ENCODE results near the gene DOC2B. TPM values are rescaled to one million over a fixed set of nuclear protein-coding genes. Genes with fewer than 3 reads are reported as not detected.
A peak's percentile ranks its signal among the peaks of the same experiment; 100 is the strongest.
"Not testable (repeated sequence)": the region's sequence is repeated elsewhere in the genome, so short reads cannot be mapped to it uniquely, and the experiment has no call there.

DOC2B gene
- polyA plus RNA-seq, 1 donor from 2014 or later, result 4.8 TPM

DNA sequence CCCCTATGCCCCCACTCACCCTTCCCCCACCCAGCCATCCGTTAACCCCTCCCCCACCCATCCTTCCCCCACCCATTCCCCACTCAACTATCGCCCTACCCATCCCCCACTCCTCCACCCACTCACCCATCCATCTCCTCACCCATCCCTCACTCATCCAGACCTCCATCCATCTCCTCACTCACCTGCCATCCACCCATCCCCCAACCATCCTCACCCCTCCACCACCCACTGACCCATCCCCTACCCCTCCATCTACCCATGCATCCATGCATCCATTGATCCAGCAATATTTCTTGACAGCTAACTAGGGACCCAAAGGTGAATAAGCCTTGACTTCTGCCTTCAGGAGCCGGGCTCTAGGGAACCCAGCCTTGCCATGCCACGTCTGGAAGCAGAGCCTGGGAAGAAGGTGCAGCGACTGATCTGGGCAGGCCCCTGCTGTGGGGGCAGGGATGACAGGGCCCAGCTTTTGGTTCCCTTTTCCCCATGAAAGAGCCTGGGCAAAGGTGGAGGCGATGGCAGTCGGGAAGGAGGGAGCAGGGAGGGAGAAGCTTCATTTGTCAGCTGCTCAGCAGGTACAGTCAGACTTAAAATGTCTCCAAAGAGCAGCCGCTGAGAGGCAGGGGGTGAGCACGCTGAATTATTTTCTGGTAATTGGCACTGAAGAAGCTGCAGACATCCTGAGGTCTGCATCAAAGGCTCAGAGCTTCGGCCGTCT is 23.1 kb upstream of the DOC2B start:
- H3K4me2 ChIP-seq (ENCODE audit: low read length), result no peak overlapping the region
- no peaks in the 10 kb centered on the region for H3K27me3 ChIP-seq (ENCODE audit: insufficient read depth, low read depth, low read length)
- no peak for TF ChIP-seq MXI1 (conservative IDR thresholded peaks at IDR 0.05; ENCODE audit: poor library complexity, severe bottlenecking)
- TF ChIP-seq EP300 (conservative IDR thresholded peaks at IDR 0.05; ENCODE audit: poor library complexity, severe bottlenecking), result no peak
- no peak for TF ChIP-seq TAF1 (IDR thresholded peaks at IDR 0.05; ENCODE audit: low read depth)
- TF ChIP-seq EZH2 (IDR thresholded peaks at IDR 0.05; ENCODE audit: borderline replicate concordance, insufficient read depth, low read length, poor library complexity, severe bottlenecking), result no peak
- TF ChIP-seq, protein P1, sequence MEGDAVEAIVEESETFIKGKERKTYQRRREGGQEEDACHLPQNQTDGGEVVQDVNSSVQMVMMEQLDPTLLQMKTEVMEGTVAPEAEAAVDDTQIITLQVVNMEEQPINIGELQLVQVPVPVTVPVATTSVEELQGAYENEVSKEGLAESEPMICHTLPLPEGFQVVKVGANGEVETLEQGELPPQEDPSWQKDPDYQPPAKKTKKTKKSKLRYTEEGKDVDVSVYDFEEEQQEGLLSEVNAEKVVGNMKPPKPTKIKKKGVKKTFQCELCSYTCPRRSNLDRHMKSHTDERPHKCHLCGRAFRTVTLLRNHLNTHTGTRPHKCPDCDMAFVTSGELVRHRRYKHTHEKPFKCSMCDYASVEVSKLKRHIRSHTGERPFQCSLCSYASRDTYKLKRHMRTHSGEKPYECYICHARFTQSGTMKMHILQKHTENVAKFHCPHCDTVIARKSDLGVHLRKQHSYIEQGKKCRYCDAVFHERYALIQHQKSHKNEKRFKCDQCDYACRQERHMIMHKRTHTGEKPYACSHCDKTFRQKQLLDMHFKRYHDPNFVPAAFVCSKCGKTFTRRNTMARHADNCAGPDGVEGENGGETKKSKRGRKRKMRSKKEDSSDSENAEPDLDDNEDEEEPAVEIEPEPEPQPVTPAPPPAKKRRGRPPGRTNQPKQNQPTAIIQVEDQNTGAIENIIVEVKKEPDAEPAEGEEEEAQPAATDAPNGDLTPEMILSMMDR (IDR thresholded peaks at IDR 0.05; ENCODE audit: poor library complexity, severe bottlenecking), result no peak
- TF ChIP-seq SMC3 (conservative IDR thresholded peaks at IDR 0.05; ENCODE audit: poor library complexity), result no peak
- no peak for TF ChIP-seq RAD21 (conservative IDR thresholded peaks at IDR 0.05)
- TF ChIP-seq, protein P2, sequence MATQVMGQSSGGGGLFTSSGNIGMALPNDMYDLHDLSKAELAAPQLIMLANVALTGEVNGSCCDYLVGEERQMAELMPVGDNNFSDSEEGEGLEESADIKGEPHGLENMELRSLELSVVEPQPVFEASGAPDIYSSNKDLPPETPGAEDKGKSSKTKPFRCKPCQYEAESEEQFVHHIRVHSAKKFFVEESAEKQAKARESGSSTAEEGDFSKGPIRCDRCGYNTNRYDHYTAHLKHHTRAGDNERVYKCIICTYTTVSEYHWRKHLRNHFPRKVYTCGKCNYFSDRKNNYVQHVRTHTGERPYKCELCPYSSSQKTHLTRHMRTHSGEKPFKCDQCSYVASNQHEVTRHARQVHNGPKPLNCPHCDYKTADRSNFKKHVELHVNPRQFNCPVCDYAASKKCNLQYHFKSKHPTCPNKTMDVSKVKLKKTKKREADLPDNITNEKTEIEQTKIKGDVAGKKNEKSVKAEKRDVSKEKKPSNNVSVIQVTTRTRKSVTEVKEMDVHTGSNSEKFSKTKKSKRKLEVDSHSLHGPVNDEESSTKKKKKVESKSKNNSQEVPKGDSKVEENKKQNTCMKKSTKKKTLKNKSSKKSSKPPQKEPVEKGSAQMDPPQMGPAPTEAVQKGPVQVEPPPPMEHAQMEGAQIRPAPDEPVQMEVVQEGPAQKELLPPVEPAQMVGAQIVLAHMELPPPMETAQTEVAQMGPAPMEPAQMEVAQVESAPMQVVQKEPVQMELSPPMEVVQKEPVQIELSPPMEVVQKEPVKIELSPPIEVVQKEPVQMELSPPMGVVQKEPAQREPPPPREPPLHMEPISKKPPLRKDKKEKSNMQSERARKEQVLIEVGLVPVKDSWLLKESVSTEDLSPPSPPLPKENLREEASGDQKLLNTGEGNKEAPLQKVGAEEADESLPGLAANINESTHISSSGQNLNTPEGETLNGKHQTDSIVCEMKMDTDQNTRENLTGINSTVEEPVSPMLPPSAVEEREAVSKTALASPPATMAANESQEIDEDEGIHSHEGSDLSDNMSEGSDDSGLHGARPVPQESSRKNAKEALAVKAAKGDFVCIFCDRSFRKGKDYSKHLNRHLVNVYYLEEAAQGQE (IDR thresholded peaks at IDR 0.05; ENCODE audit: borderline replicate concordance), result no peak
- TF ChIP-seq POLR2AphosphoS5 (IDR thresholded peaks at IDR 0.05), result no peak
- peak overlapping the region; percentile 55 for H3K9ac ChIP-seq (ENCODE audit: low read length)
- no peaks in the 10 kb centered on the region for H3K36me3 ChIP-seq (ENCODE audit: insufficient read depth, low read length)
- peak overlapping the region; percentile 65 for H2AFZ ChIP-seq (ENCODE audit: low read depth, low read length)
- no peaks in the 10 kb centered on the region for H3K9me2 ChIP-seq (ENCODE audit: insufficient read depth, low read length)
- peak overlapping the region; percentile 38 for H3K4me3 ChIP-seq (ENCODE audit: low read length)
- H3K79me2 ChIP-seq (replicated peaks; ENCODE audit: insufficient read depth, low read length), result no peaks in the 10 kb centered on the region
- peak overlapping the region; percentile 42 for H3K27ac ChIP-seq (ENCODE audit: low read length)
- H3K9me3 ChIP-seq (ENCODE audit: low read length), result no peaks in the 10 kb centered on the region
- no peaks in the 10 kb centered on the region for H4K20me1 ChIP-seq (ENCODE audit: insufficient read depth)
- H3F3A ChIP-seq (ENCODE audit: insufficient read depth, low read length, poor library complexity, severe bottlenecking), result no peaks in the 10 kb centered on the region

DNA sequence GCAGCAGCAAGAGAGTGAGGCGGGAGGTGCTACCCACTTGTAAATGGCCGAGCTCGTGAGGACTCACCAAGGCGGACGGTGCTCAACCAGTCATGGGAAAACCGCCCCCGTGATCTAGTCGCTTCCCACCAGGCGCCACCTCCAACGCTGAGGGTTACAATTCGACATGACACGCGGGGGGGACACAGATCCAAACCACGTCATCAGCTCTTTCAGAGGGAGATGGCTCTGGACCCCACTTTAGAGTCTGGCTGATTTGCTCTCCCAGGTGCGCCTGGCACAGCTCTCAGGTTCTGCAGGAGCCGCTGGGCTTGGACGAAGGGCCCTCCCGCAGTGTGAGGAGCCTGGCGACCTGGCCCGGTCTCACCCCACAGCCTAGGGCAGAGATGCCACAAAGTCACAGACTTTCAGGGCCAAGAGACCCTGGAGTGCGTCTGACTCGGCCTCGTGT is 21.1 kb upstream of the DOC2B start:
- Histone ChIP-seq H3F3A (ENCODE audit: insufficient read depth, low read length, poor library complexity, severe bottlenecking) (no peaks in the 10 kb centered on the region), H2AFZ (ENCODE audit: low read depth, low read length) (no peak overlapping the region), H3K4me2 (ENCODE audit: low read length) (no peak overlapping the region), H3K4me3 (ENCODE audit: low read length) (no peak overlapping the region), H3K79me2 (replicated peaks; ENCODE audit: insufficient read depth, low read length) (no peaks in the 10 kb centered on the region), H3K9ac (ENCODE audit: low read length) (no peak overlapping the region), H3K9me2 (ENCODE audit: insufficient read depth, low read length) (no peaks in the 10 kb centered on the region), H3K36me3 (ENCODE audit: insufficient read depth, low read length) (no peaks in the 10 kb centered on the region), H3K27me3 (ENCODE audit: insufficient read depth, low read depth, low read length) (no peaks in the 10 kb centered on the region), H4K20me1 (ENCODE audit: insufficient read depth) (no peaks in the 10 kb centered on the region), H3K27ac (ENCODE audit: low read length) (peak overlapping the region; percentile 59), H3K9me3 (ENCODE audit: low read length) (no peaks in the 10 kb centered on the region)
- TF ChIP-seq EZH2 (IDR thresholded peaks at IDR 0.05; ENCODE audit: borderline replicate concordance, insufficient read depth, low read length, poor library complexity, severe bottlenecking) (no peak), EP300 (conservative IDR thresholded peaks at IDR 0.05; ENCODE audit: poor library complexity, severe bottlenecking) (no peak)
- TF ChIP-seq, protein P1 (IDR thresholded peaks at IDR 0.05; ENCODE audit: poor library complexity, severe bottlenecking), result no peak

DNA sequence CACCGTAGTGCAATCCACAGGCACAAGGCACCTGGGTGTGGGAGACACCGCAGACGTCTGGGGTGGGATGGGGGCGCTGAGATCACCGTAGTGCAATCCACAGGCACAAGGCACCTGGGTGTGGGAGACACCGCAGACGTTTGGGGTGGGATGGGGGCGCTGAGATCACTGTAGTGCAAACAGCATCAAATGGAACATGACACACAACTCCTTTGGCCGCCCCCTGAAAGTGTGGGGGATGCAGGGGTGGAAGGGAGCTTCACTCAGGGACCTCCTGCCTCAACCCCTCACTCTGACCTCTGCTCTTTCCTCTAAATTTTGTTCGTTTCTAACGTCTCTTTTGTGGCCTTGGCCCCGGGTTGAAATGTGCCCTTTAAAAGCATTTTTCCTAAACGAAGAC is 20.3 kb upstream of the DOC2B start:
- not testable (repeated sequence) for H2AFZ ChIP-seq (ENCODE audit: low read depth, low read length); H3K27me3 ChIP-seq (ENCODE audit: insufficient read depth, low read depth, low read length); H4K20me1 ChIP-seq (ENCODE audit: insufficient read depth)

DNA sequence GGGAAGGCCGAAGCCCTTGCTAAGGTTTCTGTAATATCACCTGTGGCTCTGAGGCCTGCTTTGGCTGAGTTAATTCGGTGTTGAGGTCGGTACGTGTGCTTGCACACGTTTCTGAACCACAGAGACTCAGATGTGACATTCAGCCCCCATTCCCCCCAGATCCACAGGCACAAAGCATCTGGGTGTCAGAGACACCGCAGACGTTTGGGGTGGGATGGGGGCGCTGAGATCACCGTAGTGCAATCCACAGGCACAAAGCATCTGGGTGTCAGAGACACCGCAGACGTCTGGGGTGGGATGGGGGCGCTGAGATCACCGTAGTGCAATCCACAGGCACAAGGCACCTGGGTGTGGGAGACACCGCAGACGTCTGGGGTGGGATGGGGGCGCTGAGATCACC is 19.8 kb upstream of the DOC2B start:
- H3K4me3 ChIP-seq (ENCODE audit: low read length); H3K27me3 ChIP-seq (ENCODE audit: insufficient read depth, low read depth, low read length); H3K9me2 ChIP-seq (ENCODE audit: insufficient read depth, low read length); H3K4me2 ChIP-seq (ENCODE audit: low read length); H4K20me1 ChIP-seq (ENCODE audit: insufficient read depth); H3K27ac ChIP-seq (ENCODE audit: low read length); H2AFZ ChIP-seq (ENCODE audit: low read depth, low read length); H3K36me3 ChIP-seq (ENCODE audit: insufficient read depth, low read length); H3F3A ChIP-seq (ENCODE audit: insufficient read depth, low read length, poor library complexity, severe bottlenecking); H3K79me2 ChIP-seq (replicated peaks; ENCODE audit: insufficient read depth, low read length); H3K9me3 ChIP-seq (ENCODE audit: low read length); H3K9ac ChIP-seq (ENCODE audit: low read length): not testable (repeated sequence)

More for the DNA sequence above, 20.3 kb upstream of the DOC2B start:
- not testable (repeated sequence) for H3K36me3 ChIP-seq (ENCODE audit: insufficient read depth, low read length); H3K9me2 ChIP-seq (ENCODE audit: insufficient read depth, low read length); H3K79me2 ChIP-seq (replicated peaks; ENCODE audit: insufficient read depth, low read length); H3K4me3 ChIP-seq (ENCODE audit: low read length); H3K9ac ChIP-seq (ENCODE audit: low read length); H3K27ac ChIP-seq (ENCODE audit: low read length); H3F3A ChIP-seq (ENCODE audit: insufficient read depth, low read length, poor library complexity, severe bottlenecking); H3K9me3 ChIP-seq (ENCODE audit: low read length); H3K4me2 ChIP-seq (ENCODE audit: low read length)

All from neural cell (in vitro differentiated cells).